HL-60 (cell line): ENCODE data around the gene GMDS.

Experiments
- DNase-seq, 2 experiments: peaks; one replicate each; pipeline ENCODE4 v3.0.0-alpha.2; 2010 to 2020; ENCODE audit warnings: low read depth in 1 of 2, low spot score in 1 of 2
- H3K27ac ChIP-seq: fragments of 250-450 bp; sonication (Bioruptor Pico); replicated peaks from 2 replicates; pipeline ENCODE4 v1.5.1; 2020; ENCODE audit warnings: mild to moderate bottlenecking, moderate library complexity
- H3K27me3 ChIP-seq: fragments of 250-450 bp; sonication (Bioruptor Pico); 2 replicates; pipeline ENCODE4 v1.5.1; 2021; ENCODE audit warnings: mild to moderate bottlenecking, moderate library complexity; ENCODE audit not compliant: insufficient read depth, poor library complexity, severe bottlenecking
- H3K4me3 ChIP-seq: replicated peaks from 2 replicates; pipeline ENCODE4 v1.5.1; 2011; ENCODE audit warnings: mild to moderate bottlenecking, control low read depth, low read length; ENCODE audit not compliant: insufficient read depth
- GABPA ChIP-seq: IDR thresholded peaks from 2 replicates; pipeline ENCODE4 v1.6.1; 2012; ENCODE audit warnings: low read depth
- POLR2AphosphoS5 ChIP-seq: IDR thresholded peaks from 2 replicates; pipeline ENCODE4 v1.6.1; 2012; ENCODE audit warnings: low read depth
- SPI1 ChIP-seq: IDR thresholded peaks from 2 replicates; pipeline ENCODE4 v1.6.1; 2012; ENCODE audit warnings: low read depth, mild to moderate bottlenecking, borderline replicate concordance
- TF ChIP-seq, protein P1 (sequence below): IDR thresholded peaks from one replicate; pipeline ENCODE4 v1.5.1; 2011; ENCODE audit warnings: low read length, control low read depth, inconsistent platforms; ENCODE audit not compliant: insufficient read depth
- TF ChIP-seq, protein P2 (sequence below): IDR thresholded peaks from 2 replicates; pipeline ENCODE4 v1.6.1; 2012; ENCODE audit warnings: low read depth; ENCODE audit not compliant: insufficient replicate concordance

GMDS gene

DNA sequence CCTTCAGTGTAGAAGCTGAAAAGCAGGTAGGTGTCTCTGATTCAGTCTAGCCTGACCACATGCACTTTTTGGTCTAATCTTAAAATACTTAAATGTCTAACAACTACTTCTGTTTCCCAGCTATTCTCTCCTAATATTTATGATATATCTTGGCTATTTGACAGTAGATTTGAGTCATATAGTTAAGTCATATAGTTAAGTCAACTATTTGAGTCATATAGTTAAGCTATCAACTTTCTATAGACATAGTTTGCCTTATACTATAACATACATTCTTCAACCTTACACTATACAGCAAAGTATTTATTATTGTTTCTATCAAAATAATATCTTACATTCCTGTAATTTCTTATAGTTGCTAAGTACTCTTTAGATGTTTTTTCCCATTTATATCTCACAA, 110.9 kb downstream of the GMDS start:
- no peak for TF ChIP-seq GABPA
- no peak for TF ChIP-seq POLR2AphosphoS5
- TF ChIP-seq SPI1, result no peak
- TF ChIP-seq, protein P1, sequence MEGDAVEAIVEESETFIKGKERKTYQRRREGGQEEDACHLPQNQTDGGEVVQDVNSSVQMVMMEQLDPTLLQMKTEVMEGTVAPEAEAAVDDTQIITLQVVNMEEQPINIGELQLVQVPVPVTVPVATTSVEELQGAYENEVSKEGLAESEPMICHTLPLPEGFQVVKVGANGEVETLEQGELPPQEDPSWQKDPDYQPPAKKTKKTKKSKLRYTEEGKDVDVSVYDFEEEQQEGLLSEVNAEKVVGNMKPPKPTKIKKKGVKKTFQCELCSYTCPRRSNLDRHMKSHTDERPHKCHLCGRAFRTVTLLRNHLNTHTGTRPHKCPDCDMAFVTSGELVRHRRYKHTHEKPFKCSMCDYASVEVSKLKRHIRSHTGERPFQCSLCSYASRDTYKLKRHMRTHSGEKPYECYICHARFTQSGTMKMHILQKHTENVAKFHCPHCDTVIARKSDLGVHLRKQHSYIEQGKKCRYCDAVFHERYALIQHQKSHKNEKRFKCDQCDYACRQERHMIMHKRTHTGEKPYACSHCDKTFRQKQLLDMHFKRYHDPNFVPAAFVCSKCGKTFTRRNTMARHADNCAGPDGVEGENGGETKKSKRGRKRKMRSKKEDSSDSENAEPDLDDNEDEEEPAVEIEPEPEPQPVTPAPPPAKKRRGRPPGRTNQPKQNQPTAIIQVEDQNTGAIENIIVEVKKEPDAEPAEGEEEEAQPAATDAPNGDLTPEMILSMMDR, result no peak
- TF ChIP-seq, protein P2, sequence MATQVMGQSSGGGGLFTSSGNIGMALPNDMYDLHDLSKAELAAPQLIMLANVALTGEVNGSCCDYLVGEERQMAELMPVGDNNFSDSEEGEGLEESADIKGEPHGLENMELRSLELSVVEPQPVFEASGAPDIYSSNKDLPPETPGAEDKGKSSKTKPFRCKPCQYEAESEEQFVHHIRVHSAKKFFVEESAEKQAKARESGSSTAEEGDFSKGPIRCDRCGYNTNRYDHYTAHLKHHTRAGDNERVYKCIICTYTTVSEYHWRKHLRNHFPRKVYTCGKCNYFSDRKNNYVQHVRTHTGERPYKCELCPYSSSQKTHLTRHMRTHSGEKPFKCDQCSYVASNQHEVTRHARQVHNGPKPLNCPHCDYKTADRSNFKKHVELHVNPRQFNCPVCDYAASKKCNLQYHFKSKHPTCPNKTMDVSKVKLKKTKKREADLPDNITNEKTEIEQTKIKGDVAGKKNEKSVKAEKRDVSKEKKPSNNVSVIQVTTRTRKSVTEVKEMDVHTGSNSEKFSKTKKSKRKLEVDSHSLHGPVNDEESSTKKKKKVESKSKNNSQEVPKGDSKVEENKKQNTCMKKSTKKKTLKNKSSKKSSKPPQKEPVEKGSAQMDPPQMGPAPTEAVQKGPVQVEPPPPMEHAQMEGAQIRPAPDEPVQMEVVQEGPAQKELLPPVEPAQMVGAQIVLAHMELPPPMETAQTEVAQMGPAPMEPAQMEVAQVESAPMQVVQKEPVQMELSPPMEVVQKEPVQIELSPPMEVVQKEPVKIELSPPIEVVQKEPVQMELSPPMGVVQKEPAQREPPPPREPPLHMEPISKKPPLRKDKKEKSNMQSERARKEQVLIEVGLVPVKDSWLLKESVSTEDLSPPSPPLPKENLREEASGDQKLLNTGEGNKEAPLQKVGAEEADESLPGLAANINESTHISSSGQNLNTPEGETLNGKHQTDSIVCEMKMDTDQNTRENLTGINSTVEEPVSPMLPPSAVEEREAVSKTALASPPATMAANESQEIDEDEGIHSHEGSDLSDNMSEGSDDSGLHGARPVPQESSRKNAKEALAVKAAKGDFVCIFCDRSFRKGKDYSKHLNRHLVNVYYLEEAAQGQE, result no peak
- DNase-seq, result no peak
- H3K27ac ChIP-seq, result no peak overlapping the region
- H3K27me3 ChIP-seq, result no peaks in the 10 kb centered on the region
- no peak overlapping the region for H3K4me3 ChIP-seq

DNA sequence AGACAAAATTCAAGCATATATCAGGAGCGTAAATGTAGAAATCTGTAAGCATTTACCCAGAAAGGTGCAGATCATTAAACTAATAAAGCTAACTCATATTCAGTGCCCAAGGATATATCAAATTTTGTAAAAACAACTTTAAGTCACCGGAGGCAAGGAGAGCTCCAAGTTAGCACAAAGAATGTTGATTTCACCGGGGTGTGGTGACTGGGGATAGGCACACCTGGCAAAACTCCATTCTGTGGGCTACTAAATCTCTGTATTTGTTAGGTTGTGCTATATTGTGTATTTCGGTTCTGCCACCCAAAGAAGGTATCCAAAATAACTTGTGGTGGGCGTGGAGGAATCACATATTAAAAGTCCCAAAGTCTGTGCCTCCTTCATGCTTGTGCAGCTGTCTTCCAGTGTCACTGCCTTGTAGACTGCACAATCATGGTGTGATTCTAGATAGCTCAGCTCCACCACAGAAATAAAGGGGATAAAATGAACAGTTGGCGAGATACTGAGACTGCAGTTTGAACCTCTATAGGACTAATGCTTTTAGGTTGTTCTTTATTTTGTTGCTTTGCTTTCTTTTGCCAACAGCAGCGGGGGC, 111.6 kb downstream of the GMDS start:
- Histone ChIP-seq H3K4me3 (no peak overlapping the region), H3K27me3 (no peaks in the 10 kb centered on the region), H3K27ac (no peak overlapping the region)
- no peak for TF ChIP-seq SPI1
- TF ChIP-seq, protein P1, result no peak
- no peak for TF ChIP-seq POLR2AphosphoS5
- TF ChIP-seq, protein P2, result no peak
- no peak for TF ChIP-seq GABPA
- no peak for DNase-seq

DNA sequence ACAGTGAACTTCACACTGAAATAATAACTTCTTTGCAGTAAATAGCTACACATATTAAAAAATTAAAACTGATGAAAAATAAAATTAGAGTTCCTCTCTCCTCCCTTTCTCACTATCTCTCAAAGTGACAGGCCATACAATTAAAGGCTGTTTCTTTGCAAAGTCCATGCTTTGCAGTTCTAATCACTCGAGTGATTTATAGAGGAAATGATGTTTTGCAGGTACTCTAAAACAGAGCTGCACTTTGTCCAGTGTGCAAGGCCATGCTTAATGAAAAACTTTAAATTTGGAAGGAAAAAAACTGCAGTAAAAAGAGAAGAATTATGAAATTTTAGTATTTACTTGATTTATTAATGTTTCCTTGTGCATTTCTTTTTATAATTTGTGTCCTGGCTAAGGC, 112.5 kb downstream of the GMDS start:
- H3K27ac ChIP-seq, result no peak overlapping the region
- DNase-seq, result no peak
- no peaks in the 10 kb centered on the region for H3K27me3 ChIP-seq
- TF ChIP-seq, protein P1, result no peak
- TF ChIP-seq POLR2AphosphoS5, result no peak
- TF ChIP-seq, protein P2, result no peak
- TF ChIP-seq SPI1, result no peak
- TF ChIP-seq GABPA, result no peak
- no peak overlapping the region for H3K4me3 ChIP-seq
